Stimulated activated CD4-positive, alpha-beta T cell treated with anti-CD3 and anti-CD28 coated beads, Interleukin-2, amount 100 ng/mL, for 24 hours (primary cell): ENCODE data around the gene UBE2M.
"Not testable (repeated sequence)": the region's sequence is repeated elsewhere in the genome, so short reads cannot be mapped to it uniquely, and the experiment has no call there.

Experiments used
- DNase-seq, 2 donors: peaks; one replicate each; pipeline ENCODE4 v3.0.0-alpha.2; 2020

Gene UBE2M

GRCh38 chr19:58511353-58512208 is 46.8 kb downstream of the UBE2M start, which contains the start of gene SLC27A5:
Gene SLC27A5, minus strand, starts transcription at chr19:58511992. Its CDS starts 37 bp downstream, at chr19:58511955.
- no peak for DNase-seq

GRCh38 chr19:58510084-58510862 is 48.1 kb downstream of the UBE2M start:
- DNase-seq, result no peak

GRCh38 chr19:58509731-58510083 is 48.7 kb downstream of the UBE2M start:
- DNase-seq, result no peak

- not testable (repeated sequence) for DNase-seq
Measured at GRCh38 chr19:58507602-58508223, 50.7 kb downstream of the UBE2M start.
